Activated naive CD4-positive, alpha-beta T cell treated with Interleukin-2 at 50 U/mL for 16 hours (primary cell): ENCODE measurements around the gene GJA10.
"Not testable (repeated sequence)": the region's sequence is repeated elsewhere in the genome, so short reads cannot be mapped to it uniquely, and the experiment has no call there.

Source experiments
- DNase-seq: peaks from one replicate; pipeline ENCODE4 v3.0.0-alpha.2; 2020

GJA10 gene

DNA sequence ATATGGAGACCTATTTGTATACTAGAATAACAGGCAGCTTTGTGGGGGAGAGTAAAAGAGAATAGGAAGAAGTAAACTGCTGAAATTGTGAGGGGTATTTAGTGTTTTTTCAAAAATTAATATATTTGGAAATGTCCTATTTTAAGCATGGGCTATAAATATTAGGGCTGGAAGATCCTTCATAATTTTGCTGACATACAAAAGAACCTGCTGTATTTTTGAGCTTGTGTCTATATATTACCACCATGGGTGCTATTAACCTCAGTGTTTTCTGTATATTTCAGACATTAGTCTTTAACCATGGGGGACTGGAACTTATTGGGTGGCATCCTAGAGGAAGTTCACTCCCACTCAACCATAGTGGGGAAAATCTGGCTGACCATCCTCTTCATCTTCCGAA lies at the start of gene GJA10:
Gene GJA10 (plus strand): TSS at position 301 of the 400 bp plus-strand sequence. CDS start 0 bp downstream, at position 301.
- DNase-seq: no peak

DNA sequence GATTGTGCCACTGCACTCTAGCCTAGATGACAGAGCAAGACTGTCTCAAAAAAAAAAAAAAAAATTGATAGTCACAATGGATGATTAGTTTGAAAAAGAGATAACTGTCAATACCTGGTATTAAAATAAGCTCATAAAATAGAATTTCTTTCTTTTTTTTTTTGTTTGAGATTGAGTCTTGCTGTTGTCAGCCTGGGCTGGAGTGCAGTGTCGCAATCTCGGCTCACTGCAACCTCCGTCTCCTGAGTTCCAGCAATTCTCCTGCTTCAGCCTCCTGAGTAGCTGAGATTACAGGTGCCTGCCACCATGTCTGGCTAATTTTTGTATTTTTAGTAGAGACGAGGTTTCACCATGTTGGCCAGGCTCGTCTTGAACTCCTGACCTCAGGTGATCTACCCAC lies 46.8 kb upstream of the GJA10 start:
- not testable (repeated sequence) for DNase-seq

DNA sequence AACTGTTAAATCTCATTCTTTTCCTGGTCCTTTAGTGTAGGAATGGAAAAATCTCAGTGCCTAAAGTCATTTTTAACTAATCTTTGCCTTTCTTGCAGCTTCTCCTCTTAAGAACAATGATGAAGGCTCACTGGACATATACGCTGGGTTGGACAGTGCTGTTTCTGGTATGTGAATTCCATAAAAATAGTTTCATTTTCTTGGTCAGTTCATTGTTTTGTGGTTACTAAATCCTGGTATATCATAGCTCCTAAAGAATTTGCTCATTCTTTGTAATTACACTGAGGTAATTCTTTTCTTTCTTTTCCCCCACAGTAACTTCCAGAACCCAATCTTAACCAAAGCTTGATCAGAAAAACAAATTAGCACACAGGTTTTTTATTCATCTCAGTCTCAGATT lies 41.2 kb upstream of the GJA10 start:
- DNase-seq: no peak

DNA sequence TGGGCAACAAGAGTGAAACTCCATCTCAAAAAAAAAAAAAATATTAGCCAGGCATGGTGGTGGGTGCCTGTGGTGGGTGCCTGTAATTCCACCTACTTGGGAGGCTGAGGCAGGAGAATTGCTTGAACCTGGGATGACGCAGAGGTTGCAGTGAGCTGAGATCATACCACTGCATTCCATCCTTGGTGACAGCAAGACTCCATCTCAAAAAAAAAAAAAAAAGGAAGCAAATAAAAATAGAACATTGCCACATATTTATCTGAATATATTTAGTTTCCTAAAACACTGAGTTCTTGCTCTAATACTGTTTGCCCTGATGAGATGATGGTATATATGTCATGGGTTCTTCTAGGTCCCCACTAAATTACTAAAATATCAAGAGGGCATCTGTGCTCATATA lies 36.2 kb upstream of the GJA10 start:
- DNase-seq: no peak

DNA sequence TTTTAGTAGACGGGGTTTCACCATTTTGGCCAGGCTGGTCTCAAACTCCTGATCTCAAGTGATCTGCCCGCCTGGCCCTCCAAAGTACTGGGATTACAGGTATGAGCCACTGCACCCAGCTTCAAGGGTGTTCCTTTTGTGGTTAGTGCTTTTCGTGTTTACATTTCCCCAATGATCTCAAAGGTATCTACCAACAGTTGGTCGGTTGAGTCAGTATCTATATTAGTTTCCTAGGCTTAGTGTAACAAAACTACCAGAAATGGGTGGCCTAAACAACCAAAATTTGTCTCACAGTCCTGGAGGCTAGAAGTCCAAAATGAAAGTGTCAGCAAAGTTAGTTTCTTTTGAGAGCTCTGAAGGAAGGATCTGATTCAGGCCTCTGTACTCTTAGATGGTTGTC lies 34.5 kb upstream of the GJA10 start:
- no peak for DNase-seq

DNA sequence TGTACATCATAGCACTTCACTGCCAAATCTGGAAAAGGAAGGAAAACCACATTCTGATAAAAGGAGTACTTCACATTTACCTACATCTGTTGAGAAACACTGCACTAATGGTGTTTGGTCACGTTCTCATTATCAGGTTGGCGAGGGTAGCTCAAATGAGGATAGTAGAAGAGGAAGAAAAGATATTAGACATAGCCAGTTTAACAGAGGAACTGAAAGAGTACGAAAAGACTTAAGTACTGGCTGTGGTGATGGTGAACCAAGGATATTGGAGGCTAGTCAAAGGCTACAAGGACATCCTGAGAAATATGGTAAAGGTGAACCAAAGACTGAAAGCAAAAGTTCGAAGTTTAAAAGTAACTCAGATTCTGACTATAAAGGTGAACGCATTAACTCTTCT lies 32.0 kb upstream of the GJA10 start:
- DNase-seq: no peak

DNA sequence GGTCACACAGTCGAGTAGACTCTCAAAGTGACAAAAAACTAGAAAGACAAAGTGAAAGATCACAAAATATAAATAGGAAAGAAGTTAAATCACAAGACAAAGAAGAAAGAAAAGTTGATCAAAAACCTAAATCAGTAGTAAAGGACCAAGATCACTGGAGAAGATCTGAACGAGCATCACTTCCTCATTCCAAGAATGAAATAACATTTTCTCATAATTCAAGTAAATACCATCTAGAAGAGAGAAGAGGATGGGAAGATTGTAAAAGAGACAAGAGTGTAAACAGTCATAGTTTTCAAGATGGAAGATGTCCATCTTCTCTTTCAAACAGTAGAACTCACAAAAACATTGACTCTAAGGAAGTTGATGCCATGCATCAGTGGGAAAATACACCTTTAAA lies 31.6 kb upstream of the GJA10 start:
- DNase-seq: no peak

DNA sequence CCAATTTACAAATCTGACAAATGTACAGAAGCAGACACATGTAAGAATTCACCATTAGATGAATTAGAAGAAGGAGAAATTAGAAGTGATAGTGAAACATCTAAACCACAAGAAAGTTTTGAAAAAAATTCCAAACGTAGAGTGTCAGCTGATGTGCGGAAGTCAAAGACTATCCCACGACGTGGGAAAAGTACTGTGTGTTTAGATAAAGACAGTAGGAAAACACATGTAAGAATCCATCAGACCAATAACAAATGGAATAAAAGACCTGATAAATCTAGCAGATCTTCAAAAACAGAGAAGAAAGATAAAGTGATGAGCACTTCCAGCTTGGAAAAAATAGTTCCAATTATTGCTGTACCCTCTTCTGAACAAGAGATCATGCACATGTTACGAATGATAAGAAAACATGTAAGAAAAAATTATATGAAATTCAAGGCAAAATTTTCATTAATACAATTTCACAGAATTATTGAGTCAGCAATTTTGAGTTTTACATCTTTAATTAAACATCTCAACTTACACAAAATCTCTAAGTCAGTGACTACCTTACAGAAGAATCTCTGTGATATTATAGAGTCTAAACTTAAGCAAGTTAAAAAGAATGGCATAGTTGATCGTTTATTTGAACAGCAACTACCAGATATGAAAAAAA lies 28.1 kb upstream of the GJA10 start:
- DNase-seq: no peak

DNA sequence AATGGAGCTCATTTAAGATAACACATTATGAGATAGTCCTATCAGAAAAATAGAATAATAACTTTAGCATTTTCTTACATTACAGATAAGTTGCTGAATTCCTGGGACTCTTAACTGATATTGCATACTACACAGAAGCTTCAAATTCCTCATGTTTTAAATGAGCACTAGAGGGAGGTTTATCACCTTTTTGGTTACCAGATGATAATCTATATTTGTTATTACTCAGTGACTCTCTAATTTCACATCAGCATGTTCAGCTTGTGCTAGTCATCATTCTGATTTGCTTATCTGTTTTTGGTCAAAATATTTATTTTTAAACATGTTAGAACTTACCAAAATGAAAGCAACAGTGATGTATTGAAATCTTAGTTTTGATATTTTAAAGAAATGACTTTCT lies 20.5 kb upstream of the GJA10 start:
- DNase-seq: no peak

DNA sequence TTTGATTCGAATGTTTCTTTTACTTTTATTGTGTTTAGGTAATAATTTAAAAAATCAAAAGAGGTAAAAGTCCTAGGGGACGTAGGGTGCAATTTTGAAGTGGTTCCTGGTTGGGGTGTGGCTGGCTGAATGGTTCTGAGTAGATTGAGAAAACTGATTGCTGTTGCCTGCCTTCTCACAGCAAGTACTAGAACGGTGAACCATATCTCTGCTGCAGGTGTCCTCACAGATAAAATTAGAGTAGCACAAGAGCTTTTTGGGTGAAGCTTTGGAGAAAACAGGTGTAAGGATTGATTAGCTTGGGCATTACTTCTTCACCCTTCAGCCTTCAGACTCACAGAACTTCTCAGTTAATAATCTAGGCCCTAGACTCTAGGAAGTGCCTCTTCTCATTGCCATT lies 19.8 kb upstream of the GJA10 start:
- DNase-seq: no peak

DNA sequence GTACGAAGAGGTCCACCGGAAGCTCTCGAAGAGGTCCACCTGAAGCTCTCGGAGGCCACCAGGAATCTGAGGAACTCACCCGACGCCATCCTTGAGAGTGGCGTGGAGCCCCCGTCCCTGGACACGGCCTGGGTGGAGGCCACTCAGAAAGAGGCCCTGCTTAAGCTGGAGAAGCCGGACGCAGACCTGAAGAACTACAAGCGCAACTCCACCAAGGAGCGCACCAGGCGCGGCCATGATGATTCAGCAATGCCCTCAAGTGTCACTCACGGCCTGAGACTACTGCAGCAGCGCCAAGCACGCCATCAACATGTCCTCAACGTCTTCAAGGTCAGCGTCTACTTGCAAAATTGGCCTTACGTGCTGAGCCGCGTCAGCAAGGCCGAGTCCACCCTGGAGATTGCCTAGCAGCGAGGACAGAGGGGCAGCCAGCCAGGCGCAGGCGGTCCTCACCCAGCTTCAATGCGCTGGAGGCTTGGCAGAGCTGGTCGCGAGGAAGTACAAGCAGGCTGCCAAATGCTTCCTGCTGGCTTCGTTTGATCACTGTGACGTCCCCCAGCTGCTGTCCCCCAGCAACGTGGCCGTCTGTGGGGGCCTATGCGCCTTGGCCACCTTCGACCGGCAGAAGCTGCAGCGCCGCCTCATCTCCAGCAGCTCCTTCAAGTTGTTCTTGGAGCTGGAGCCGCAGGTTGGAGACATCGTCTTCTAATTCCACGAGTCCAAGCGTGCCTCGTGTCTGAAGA lies 7.7 kb upstream of the GJA10 start:
- DNase-seq: no peak

DNA sequence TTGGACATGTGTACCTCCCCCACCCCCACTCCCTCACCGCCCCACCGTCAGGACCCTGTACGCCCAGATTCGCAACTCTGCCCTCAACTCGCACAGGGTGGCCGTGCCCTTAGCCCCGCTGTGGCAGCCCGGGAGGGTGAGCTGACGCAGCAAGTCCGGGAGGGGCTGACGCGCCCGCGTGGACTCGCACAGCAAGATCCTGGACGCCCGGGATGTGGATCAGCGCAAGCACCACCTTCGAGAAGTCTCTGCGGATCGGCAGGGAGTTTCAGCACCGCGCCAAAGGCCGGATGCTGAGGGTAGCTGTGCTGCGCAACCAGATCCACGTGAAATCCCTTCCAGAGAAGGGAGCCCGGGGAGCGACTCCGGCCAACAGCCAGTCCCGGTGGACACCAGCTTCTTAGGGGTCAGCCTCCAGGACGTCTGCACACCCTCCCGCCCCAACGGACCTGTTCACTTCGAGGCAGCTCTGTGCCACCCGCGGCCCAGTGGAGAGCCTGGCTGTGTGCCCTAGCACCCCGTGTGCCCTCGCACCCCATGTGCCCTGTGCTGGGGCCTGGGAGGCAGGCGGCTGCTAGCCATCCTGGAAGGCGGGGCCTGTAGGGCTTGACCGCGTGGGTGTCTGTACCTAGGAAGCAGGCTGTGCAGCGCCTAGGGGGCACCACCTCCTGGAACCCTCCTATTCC lies 6.7 kb upstream of the GJA10 start:
- DNase-seq: no peak

DNA sequence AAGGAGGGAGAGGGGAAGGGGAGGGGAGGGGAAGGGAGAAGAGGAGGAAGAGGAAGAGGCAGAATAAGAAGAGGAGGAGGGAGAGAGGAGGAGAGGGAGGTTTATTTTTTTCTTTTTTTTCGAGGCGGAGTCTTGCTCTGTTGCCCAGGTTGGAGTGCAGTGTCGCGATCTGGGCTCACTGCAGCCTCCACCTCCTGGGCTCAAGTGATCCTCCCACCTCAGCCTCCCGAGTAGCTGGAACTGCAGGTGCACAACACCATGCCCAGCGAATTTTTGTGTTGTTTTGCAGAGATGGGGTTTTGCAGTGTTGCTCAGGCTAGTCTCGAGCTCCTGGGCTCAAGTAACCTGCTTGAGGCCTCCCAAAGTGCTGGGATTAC lies 6.1 kb upstream of the GJA10 start:
- no peak for DNase-seq

DNA sequence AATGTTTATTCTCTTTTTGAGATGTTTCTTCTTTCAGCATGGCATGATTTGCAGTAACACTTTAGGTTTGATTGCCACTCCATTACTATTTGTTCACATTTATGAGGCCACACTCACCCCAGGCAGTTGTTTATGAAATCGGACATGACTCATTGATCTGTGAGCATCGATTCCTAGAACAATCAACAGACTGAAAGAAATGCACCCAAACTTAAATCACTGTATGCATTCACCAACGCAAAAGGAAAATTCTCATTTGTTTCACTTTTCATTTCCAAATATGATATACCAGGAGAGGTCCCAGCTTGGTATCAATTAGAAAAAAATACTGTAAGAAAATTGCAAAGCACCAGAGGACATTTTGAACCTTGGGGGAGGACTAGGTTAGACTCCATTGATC lies 5.4 kb upstream of the GJA10 start:
- DNase-seq: no peak

DNA sequence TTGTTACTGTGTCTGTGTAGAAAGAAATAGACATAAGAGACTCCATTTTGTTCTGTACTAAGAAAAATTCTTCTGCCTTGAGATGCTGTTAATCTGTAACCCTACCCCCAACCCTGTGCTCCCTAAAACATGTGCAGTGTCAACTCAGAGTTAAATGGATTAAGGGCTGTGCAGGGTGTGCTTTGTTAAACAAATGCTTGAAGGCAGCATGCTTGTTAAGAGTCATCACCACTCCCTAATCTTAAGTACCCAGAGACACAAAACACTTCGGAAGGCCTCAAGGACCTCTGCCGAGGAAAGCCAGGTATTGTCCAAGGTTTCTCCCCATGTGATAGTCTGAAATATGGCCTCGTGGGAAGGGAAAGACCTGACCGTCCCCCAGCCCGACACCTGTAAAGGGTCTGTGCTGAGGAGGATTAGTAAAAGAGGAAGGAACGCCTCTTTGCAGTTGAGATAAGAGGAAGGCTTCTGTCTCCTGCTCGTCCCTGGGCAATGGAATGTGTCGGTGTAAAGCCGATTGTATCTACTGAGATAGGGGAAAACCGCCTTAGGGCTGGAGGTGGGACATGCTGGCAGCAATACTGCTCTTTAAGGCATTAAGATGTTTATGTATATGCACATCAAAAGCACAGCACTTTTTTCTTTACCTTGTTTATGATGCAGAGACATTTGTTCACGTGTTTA lies 3.3 kb upstream of the GJA10 start:
- DNase-seq: not testable (repeated sequence)

DNA sequence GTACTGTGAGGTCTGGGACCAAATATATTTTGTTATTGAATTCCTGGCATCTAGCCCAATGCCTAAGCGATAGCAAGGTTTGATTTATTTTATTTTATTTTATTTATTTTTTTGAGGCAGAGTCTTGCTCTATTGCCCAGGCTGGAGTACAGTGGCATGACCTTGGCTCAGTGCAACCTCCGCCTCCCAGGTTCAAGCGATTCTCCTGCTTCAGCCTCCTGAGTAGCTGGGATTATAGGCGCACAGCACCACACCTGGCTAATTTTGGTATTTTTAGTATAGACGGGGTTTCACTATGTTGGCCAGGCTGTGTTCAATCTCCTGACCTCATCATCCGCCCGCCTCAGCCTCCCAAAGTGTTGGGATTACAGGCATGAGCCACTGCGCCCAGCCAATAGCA lies 1.7 kb upstream of the GJA10 start:
- not testable (repeated sequence) for DNase-seq

DNA sequence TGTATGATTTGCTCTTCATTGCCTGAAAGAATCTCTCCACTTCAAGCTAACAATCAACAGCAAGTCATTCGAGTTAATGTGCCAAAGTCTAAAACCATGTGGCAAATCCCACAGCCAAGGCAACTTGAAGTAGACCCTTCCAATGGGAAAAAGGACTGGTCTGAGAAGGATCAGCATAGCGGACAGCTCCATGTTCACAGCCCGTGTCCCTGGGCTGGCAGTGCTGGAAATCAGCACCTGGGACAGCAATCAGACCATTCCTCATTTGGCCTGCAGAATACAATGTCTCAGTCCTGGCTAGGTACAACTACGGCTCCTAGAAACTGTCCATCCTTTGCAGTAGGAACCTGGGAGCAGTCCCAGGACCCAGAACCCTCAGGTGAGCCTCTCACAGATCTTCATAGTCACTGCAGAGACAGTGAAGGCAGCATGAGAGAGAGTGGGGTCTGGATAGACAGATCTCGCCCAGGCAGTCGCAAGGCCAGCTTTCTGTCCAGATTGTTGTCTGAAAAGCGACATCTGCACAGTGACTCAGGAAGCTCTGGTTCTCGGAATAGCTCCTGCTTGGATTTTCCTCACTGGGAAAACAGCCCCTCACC lies 1.1 kb downstream of the GJA10 start:
- DNase-seq: no peak

DNA sequence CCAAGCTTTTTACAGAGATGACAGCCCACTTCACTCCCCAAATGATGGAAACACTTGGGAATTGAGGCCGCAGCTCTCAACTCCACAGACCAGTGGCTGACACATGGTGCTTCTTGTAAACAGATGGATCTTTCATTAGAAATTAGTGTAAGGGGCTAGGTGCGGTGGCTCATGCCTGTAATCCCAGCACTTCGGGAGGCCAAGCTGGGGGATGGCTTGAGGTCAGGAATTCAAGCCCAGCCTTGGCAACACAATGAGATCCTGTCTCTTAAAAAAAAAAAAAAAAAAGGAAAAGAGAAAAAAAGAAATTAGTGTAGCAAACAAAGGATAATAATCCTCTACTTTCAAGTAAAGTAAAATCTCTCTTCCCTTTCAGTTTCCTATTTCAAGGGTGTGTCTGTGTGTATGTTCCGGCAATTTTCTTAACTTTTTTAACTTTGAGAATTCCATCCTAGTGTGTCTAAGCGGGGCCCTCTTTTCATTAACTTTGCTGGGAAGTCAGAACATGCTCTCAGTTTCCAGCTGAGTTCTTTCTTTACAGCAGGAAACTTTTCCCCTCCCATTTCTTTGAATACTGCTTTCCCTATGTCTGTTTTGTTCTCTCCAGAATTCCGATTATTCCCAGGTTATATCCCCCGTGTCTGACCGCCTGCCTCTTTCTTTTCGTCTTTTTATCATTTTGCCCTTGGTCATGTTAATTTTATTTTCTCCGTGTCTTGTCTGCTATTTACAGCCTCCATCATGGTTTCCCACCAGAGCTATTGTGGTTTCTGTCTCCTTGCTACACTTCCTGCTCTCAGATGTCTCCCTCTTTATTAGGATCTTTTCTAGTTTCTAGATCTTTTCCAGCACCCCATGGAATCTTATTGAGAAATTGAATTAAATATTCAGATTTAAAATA lies 16.0 kb downstream of the GJA10 start:
- DNase-seq: not testable (repeated sequence)

DNA sequence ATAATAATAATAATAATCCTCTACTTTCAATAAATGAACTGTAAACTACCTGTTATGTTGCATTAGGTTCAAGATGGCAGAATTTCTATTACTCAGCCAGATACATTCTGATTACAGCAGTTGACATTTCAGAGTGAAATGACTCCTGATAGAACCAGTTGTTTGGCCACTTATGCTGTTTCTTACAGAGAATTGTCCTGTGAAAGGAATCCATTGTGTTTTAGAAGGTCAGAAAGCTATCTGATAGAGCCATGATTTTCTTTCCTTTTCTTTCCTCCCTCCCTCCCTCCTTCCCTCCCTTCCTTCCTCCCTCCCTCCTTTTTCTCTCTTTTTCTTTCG lies 16.6 kb downstream of the GJA10 start:
- no peak for DNase-seq

DNA sequence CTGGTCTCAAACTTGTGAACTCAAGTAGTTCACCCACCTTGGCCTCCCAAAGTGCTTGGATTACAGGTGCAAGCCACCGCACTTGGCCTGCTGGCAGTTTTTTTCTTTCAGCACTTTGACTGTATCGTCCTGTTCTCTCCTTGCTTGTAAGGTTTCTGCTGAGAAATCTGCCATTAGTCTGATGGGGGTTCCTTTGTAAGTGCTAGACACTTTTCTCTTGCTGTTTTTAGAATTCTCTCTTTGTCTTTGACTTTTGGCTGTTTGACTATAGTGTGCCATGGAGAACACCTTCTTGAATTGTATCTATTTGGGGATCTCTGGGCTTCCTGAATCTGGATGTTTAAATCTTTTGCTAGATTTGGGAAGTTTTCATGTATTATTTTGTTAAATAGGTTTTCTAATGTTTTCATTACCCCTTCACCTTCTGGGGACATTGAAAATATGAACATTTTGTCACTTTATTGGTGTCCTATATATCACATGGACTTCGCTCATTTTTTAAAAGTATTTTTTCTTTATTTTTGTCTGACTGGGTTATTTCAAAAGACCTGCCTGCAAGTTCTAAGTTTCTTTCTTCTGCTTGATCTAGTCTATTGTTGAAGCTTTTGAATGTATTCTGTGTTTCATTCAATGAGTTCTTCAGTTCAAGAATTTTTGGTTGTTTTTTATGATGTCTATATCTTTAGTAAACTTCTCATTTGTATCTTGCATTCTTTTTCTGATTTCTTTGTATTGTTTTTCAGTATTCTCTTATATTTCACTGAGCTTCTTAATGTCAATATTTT lies 22.1 kb downstream of the GJA10 start:
- no peak for DNase-seq

DNA sequence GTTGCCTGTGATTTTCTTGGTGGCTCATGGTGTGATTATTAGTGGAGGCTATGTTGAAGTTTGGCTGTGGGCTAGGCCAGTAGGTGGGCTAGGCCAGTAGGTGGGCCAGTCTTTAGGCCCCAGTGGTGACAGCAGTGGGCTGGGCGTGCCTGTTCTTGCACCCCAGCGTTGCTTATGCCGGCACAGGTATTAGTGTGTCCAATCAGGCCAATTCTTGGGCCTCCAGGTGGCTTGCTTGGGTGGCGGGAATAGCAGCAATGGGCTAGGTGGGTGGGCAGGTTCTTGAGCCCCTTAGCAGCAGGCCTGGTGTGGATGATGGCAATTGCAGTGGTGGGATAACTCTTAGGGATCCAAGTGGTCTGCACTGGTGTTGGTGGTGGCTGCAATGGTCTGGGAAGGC lies 22.9 kb downstream of the GJA10 start:
- no peak for DNase-seq
